CD4-positive, CD25-positive, alpha-beta regulatory T cell (primary cell): ENCODE data around the gene PUS1. TPM values are rescaled to one million over a fixed set of nuclear protein-coding genes. Genes with fewer than 3 reads are reported as not detected.
"Not testable (repeated sequence)": the region's sequence is repeated elsewhere in the genome, so short reads cannot be mapped to it uniquely, and the experiment has no call there.

Source experiments
- ATAC-seq, 2 donors: fragments of 150-1000 bp; cut with Tn5 transposase; one replicate each; pipeline ENCODE4 v1.10.0; 2021; ENCODE audit warnings: low read depth in 2 of 2, moderate number of reproducible peaks in 2 of 2, moderate library complexity in 1 of 2
- DNase-seq, 3 donors: peaks; one replicate each; pipeline versions ENCODE4 v3.0.0 to v3.0.0-alpha.2; 2012 to 2022; ENCODE audit warnings: mixed read lengths in 1 of 3
- H3K27ac ChIP-seq: one replicate; pipeline ENCODE4 v1.7.0; 2013; ENCODE audit warnings: mild to moderate bottlenecking, low read length; ENCODE audit not compliant: insufficient read depth, poor library complexity, severe bottlenecking
- H3K27me3 ChIP-seq: one replicate; pipeline ENCODE4 v1.7.0; 2013; ENCODE audit warnings: low read length; ENCODE audit not compliant: control insufficient read depth, insufficient read depth
- H3K36me3 ChIP-seq: one replicate; pipeline ENCODE4 v1.7.0; 2013; ENCODE audit warnings: mild to moderate bottlenecking, low read length, moderate library complexity; ENCODE audit not compliant: control insufficient read depth, insufficient read depth
- H3K4me1 ChIP-seq: 2 replicates; pipeline ENCODE4 v1.7.0; 2013; ENCODE audit warnings: mild to moderate bottlenecking, low read length; ENCODE audit not compliant: insufficient read depth, control insufficient read depth, poor library complexity, severe bottlenecking
- H3K4me3 ChIP-seq: one replicate; pipeline ENCODE4 v1.7.0; 2013; ENCODE audit warnings: low read depth, mild to moderate bottlenecking, low read length, moderate library complexity
- H3K9me3 ChIP-seq, 2 experiments: 1 replicate in 1 of 2; 2 replicates in 1 of 2; pipeline ENCODE4 v1.7.0; 2013; ENCODE audit warnings: low read length in 2 of 2, mild to moderate bottlenecking in 1 of 2, moderate library complexity in 1 of 2; ENCODE audit not compliant: control insufficient read depth in 2 of 2
- H3K27ac Mint-ChIP-seq, 3 donors: one replicate each; pipeline ENCODE4 v1.8.0; 2020 to 2022; ENCODE audit warnings: mild to moderate bottlenecking in 3 of 3, mixed read lengths in 3 of 3, moderate library complexity in 2 of 3
- H3K27me3 Mint-ChIP-seq: one replicate; pipeline ENCODE4 v1.8.0; 2022; ENCODE audit warnings: mild to moderate bottlenecking, mixed read lengths
- H3K36me3 Mint-ChIP-seq: one replicate; pipeline ENCODE4 v1.8.0; 2020; ENCODE audit warnings: mixed read lengths
- H3K4me1 Mint-ChIP-seq, 4 donors: one replicate each; pipeline ENCODE4 v1.8.0; 2020 to 2022; ENCODE audit warnings: mixed read lengths in 4 of 4, mild to moderate bottlenecking in 1 of 4
- H3K4me3 Mint-ChIP-seq, 4 donors: one replicate each; pipeline ENCODE4 v1.8.0; 2020 to 2022; ENCODE audit warnings: mild to moderate bottlenecking in 4 of 4, mixed read lengths in 4 of 4, moderate library complexity in 3 of 4
- H3K9me3 Mint-ChIP-seq, 7 donors: one replicate each; pipeline ENCODE4 v1.8.0; 2020 to 2022; ENCODE audit warnings: mixed read lengths in 7 of 7, mild to moderate bottlenecking in 3 of 7, moderate library complexity in 2 of 7
- polyA plus RNA-seq, 4 donors: library from polyadenylated mRNA; unstranded; fragments of 300-500 nt; fragmentation: Illumina TruSeq; gene quantifications; one replicate each; pipeline ENCODE4 v1.2.3, GENCODE V29; 2021
- total RNA-seq: library from RNA; stranded (reverse); gene quantifications from one replicate; pipeline ENCODE4 v1.2.3, GENCODE V29; 2022

The PUS1 gene
- total and polyA plus RNA-seq, 5 donors from 2014 or later, result 14.0 to 26.0 (median 17.9) TPM

DNA sequence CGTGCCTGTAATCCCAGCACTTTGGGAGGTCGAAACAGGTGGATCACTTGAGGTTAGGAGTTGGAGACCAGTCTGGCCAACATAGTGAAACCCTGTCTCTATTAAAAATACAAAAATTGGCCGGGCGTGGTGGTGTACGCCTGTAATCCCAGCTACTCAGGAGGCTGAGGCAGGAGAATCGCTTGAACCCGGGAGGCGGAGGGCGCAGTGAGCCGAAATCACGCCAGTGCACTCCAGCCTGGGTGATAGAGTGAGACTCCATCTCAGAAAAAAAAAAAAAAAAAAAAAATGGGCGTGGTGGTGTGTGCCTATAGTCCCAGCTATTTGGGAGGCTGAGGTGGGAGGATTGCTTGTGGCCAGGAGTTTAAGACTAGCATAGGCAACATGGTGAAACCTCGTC is 25.4 kb downstream of the PUS1 start:
- H3K27me3 Mint-ChIP-seq, H3K9me3 ChIP-seq, DNase-seq, H3K36me3 Mint-ChIP-seq, H3K27ac ChIP-seq, H3K9me3 Mint-ChIP-seq, H3K36me3 ChIP-seq, H3K27ac Mint-ChIP-seq, H3K27me3 ChIP-seq, ATAC-seq, H3K4me3 ChIP-seq: not testable (repeated sequence)
- H3K4me1 Mint-ChIP-seq, result peaks cover 17 to 73% (median 46%) of the 10 kb centered on the region in 4 donors
- peaks cover 31% of the 10 kb centered on the region for H3K4me1 ChIP-seq
- peak overlapping the region in 1 of 4 donors; percentile 32 for H3K4me3 Mint-ChIP-seq

DNA sequence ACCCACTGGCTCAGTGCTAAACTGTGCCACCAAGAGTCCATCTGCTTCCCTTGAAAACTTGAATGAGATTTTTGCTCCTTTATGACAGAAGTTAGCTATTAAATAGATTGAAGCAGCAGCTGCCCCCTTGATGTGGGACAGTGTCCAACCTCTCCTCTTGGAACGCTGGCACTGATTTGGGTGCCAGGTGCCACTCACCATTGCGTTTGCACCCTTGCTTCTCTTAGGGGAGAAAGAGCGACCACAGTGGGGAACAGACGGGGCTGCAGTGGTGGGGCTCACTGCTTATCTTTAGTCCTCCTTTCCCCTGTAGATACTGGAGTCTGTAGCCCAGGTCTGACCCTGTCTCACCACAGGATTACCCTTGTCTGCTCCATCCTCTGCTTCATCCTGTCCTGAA is 30.0 kb downstream of the PUS1 start:
- Histone ChIP-seq H3K9me3 (no peaks in the 10 kb centered on the region), H3K27ac (no peak overlapping the region), H3K36me3 (peaks cover 13% of the 10 kb centered on the region), H3K4me3 (no peak overlapping the region), H3K4me1 (peaks cover 22% of the 10 kb centered on the region), H3K27me3 (no peaks in the 10 kb centered on the region)
- no peak overlapping the region for H3K4me3 Mint-ChIP-seq
- no peaks in the 10 kb centered on the region for H3K27me3 Mint-ChIP-seq
- no peak for ATAC-seq
- peak overlapping the region in 2 of 3 donors; percentile 40 to 67 for H3K27ac Mint-ChIP-seq
- H3K36me3 Mint-ChIP-seq, result peaks cover 12% of the 10 kb centered on the region
- peaks cover 39 to 77% (median 56%) of the 10 kb centered on the region in 4 donors for H3K4me1 Mint-ChIP-seq
- H3K9me3 Mint-ChIP-seq, result no peaks in the 10 kb centered on the region
- DNase-seq, result no peak

DNA sequence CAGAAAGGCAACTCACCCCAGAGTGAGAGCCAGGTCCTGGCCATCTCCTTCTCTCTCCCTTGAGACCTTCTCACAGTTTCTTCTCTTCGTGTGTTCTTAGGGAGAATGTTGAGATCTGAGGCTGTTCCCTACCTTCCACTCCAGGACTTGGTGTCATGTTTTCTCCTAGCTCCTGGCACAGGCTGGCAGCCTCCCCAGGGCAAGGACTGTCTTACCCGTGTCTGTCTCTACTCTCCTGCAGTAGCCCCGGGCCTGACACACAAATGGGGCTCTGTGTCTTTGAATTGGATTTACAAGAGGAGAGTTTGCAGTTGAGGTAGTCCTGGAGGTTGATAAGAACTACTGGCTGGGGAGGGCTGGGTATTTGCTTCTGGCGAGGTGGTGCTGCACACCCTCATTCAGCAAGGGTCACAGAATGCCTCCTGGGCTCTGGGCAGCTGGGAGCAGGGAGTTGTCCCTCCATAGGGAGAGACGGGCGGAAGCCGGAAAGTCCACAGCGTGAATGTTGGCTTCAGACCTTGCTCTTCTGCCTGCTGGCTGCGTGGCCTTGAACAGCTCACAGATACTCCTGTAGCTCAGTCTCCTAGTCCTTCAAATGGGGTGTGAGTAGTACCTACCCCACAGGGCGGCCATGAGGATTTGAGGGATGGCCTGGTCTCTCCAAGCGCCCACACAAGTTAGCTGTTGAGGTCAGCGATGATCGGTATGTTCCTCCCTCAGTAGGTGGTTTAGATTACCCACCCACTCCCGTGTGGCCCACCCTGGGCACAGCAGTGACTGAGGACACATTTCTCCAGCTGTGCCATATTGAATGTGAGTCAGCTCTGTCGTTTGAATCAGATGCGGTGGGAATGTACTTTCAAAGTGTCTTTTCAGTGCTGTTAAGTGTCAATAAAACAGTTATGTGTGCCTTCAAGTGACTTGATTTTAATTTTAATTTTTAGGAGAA is 30.8 kb downstream of the PUS1 start:
- H3K27ac ChIP-seq, result no peak overlapping the region
- H3K27me3 Mint-ChIP-seq, result no peaks in the 10 kb centered on the region
- peaks cover 12% of the 10 kb centered on the region for H3K36me3 Mint-ChIP-seq
- peaks cover 22% of the 10 kb centered on the region for H3K4me1 ChIP-seq
- no peak for ATAC-seq
- H3K36me3 ChIP-seq, result peaks cover 15% of the 10 kb centered on the region
- peaks cover 43 to 77% (median 58%) of the 10 kb centered on the region in 4 donors for H3K4me1 Mint-ChIP-seq
- H3K27me3 ChIP-seq, result no peaks in the 10 kb centered on the region
- H3K27ac Mint-ChIP-seq, result peak overlapping the region; percentile 12 to 79 (median 67)
- peak overlapping the region in 1 of 4 donors; percentile 63 for H3K4me3 Mint-ChIP-seq
- no peak for DNase-seq
- H3K9me3 ChIP-seq, result no peaks in the 10 kb centered on the region
- no peaks in the 10 kb centered on the region for H3K9me3 Mint-ChIP-seq
- no peak overlapping the region for H3K4me3 ChIP-seq

DNA sequence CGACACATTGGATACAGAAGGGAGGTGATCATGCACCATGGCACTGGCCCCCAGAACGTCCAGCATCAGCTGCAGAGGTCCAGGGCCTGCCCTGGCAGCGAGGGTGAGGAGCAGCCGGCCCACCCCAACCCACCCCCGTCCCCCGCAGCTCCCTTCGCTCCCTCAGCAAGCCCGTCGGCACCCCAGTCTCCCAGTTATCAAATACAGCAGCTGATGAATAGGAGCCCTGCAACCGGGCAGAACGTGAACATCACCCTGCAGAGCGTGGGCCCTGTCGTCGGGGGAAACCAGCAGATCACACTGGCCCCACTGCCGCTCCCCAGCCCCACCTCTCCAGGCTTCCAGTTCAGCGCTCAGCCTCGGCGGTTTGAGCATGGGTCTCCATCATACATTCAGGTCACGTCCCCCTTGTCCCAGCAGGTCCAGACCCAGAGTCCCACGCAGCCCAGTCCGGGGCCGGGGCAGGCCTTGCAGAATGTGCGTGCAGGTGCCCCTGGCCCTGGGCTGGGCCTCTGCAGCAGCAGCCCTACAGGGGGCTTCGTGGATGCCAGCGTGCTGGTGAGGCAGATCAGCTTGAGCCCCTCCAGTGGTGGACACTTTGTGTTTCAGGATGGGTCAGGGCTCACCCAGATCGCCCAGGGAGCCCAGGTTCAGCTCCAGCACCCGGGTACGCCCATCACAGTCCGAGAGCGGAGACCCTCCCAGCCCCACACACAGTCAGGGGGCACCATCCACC is 31.7 kb downstream of the PUS1 start:
- not testable (repeated sequence) for H3K4me3 Mint-ChIP-seq, DNase-seq, ATAC-seq, H3K27me3 Mint-ChIP-seq, H3K27ac ChIP-seq, H3K9me3 Mint-ChIP-seq, H3K27me3 ChIP-seq, H3K4me3 ChIP-seq, H3K9me3 ChIP-seq
- H3K4me1 ChIP-seq, result peaks cover 22% of the 10 kb centered on the region
- peaks cover 18% of the 10 kb centered on the region for H3K36me3 ChIP-seq
- H3K4me1 Mint-ChIP-seq, result peaks cover 50 to 79% (median 65%) of the 10 kb centered on the region in 4 donors
- peak overlapping the region in 1 of 3 donors; percentile 12 for H3K27ac Mint-ChIP-seq
- H3K36me3 Mint-ChIP-seq, result peaks cover 15% of the 10 kb centered on the region

DNA sequence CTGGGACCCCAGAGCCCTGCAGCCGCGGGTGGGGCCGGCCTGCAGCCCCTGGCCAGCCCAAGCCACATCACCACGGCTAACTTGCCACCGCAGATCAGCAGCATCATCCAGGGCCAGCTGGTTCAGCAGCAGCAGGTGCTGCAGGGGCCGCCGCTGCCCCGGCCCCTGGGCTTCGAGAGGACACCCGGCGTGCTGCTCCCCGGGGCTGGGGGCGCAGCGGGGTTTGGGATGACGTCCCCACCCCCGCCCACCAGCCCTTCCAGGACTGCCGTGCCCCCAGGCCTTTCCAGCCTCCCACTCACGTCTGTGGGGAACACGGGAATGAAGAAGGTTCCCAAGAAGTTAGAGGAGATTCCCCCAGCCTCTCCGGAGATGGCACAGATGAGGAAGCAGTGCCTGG is 32.3 kb downstream of the PUS1 start:
- not testable (repeated sequence) for H3K27me3 Mint-ChIP-seq, ATAC-seq, H3K27ac ChIP-seq, H3K27me3 ChIP-seq, H3K4me3 ChIP-seq, DNase-seq, H3K9me3 Mint-ChIP-seq, H3K9me3 ChIP-seq, H3K4me3 Mint-ChIP-seq
- Mint-ChIP-seq H3K36me3 (peaks cover 11% of the 10 kb centered on the region), H3K27ac (peak overlapping the region in 1 of 3 donors; percentile 27), H3K4me1 (peaks cover 45 to 73% (median 60%) of the 10 kb centered on the region in 4 donors)
- Histone ChIP-seq H3K36me3 (peaks cover 18% of the 10 kb centered on the region), H3K4me1 (peaks cover 20% of the 10 kb centered on the region)

DNA sequence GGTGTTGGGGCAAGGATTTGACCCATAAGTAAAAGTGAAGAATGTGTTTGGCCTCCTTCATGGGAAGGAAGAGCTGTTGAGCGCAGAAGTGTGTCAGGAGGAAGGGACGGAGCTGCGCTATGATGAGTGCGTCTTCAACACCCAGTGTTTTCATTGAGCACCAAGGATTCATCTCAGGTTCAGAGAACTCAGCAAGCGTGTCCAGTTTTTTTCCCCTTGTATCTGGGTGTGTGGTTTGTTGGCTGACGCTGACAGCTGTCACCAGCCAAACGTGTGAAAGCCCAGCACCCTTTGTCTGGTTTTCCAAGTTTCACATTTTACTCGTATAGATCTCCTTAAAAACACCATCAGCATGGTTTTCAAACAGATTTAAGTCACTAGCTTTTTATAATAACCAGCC is 33.0 kb downstream of the PUS1 start:
- Mint-ChIP-seq H3K27me3 (no peaks in the 10 kb centered on the region), H3K4me1 (peaks cover 42 to 66% (median 55%) of the 10 kb centered on the region in 4 donors), H3K36me3 (peaks cover 11% of the 10 kb centered on the region), H3K9me3 (no peaks in the 10 kb centered on the region), H3K4me3 (no peak overlapping the region), H3K27ac (peak overlapping the region in 2 of 3 donors; percentile 27 to 62)
- no peak overlapping the region for H3K4me3 ChIP-seq
- DNase-seq, result no peak
- no peaks in the 10 kb centered on the region for H3K27me3 ChIP-seq
- H3K36me3 ChIP-seq, result peaks cover 18% of the 10 kb centered on the region
- H3K9me3 ChIP-seq, result no peaks in the 10 kb centered on the region
- no peak for ATAC-seq
- H3K27ac ChIP-seq, result no peak overlapping the region
- peaks cover 17% of the 10 kb centered on the region for H3K4me1 ChIP-seq

DNA sequence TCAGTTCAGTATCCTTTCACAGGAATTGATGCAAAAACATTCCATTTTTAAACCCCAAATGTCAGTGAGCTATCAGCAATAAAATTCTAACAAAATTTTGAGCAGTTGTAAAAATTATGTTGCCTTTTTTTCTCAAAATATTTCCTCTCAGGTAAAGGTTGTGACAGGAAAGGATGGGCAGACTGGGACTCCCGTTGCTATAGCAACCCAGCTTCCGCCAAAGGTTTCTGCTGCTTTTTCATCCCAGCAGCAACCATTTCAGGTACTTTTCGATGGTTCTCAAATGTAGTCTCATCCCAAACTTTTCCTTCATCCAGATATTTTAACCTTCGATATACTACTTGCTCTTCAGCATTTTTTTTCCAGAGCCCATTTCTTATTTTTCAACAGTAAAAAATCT is 34.3 kb downstream of the PUS1 start:
- Mint-ChIP-seq H3K4me3 (peak overlapping the region; percentile 12 to 66 (median 36)), H3K4me1 (peaks cover 35 to 66% (median 57%) of the 10 kb centered on the region in 4 donors), H3K36me3 (peaks cover 13% of the 10 kb centered on the region), H3K27me3 (no peaks in the 10 kb centered on the region), H3K27ac (peak overlapping the region in 2 of 3 donors; percentile 27 to 81), H3K9me3 (no peaks in the 10 kb centered on the region)
- H3K9me3 ChIP-seq, result no peaks in the 10 kb centered on the region
- DNase-seq, result peak in 2 of 3 donors; percentile 42 to 55
- peaks cover 14% of the 10 kb centered on the region for H3K4me1 ChIP-seq
- no peak for ATAC-seq
- no peaks in the 10 kb centered on the region for H3K27me3 ChIP-seq
- peaks cover 18% of the 10 kb centered on the region for H3K36me3 ChIP-seq
- H3K4me3 ChIP-seq, result peak overlapping the region; percentile 11
- H3K27ac ChIP-seq, result peak overlapping the region; percentile 57
